Raji (cell line): ENCODE measurements around the gene DGKD.

Source experiments
- POLR2A ChIP-seq: IDR thresholded peaks from 2 replicates; pipeline ENCODE4 v1.6.1; 2011; ENCODE audit warnings: low read depth, low read length, control low read depth; ENCODE audit not compliant: insufficient read depth

The DGKD gene

GRCh38 chr2:233468047-233468740, 113.9 kb downstream of the DGKD start:
- TF ChIP-seq POLR2A = no peak

DNA sequence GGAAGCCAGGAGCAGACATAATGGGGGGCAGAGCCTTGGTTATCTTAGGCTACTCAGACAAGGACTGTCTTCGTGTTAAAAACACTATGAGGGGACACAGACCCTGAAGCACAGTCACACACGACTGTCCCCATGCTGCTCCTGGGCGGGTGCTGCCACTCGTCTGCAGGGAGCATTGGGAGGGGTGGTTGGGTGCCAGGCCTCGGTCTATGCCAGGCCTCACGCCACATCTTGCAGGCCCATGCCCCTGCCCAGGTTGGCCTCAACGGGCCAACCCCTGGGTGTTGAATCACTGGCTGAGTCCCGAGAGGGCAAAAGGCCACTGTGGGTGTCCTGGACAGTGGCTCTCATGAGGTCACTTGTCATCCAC, 114.4 kb downstream of the DGKD start:
- no peak for TF ChIP-seq POLR2A

DNA sequence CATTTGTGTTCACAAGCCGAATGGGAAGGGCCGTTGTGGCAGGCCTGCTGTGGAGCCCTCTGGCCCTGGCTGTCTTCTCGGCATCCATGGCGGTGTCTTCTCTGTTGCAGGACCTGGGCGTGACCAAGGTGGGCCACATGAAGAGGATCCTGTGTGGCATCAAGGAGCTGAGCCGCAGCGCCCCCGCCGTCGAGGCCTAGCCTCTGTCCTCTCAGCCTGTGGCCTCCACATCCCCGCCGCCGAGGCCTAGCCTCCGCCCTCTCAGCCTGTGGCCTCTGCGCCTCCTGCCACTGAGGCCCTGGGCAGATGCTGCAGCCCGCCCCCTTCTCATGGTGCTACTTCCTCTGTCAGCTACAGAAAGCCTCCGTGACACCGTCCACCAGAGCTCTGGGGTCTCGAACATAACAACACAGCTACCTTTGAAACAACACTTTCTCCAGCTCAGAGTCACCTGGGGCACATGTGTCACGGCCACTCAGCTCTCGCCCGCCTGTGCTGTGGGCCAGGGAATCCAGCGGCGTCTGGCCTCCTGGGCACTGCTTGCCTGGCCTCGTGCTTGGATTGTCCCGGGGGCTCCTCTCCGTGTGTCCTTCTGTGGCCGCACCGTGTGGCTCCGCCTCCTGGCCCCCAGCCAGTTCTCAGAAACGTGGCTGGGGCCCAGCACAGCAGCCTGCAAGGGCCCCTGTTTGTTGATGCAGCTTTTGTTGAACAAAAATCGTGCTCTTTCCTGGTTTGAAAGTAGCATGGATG, 115.1 kb downstream of the DGKD start:
- TF ChIP-seq POLR2A = no peak

DNA sequence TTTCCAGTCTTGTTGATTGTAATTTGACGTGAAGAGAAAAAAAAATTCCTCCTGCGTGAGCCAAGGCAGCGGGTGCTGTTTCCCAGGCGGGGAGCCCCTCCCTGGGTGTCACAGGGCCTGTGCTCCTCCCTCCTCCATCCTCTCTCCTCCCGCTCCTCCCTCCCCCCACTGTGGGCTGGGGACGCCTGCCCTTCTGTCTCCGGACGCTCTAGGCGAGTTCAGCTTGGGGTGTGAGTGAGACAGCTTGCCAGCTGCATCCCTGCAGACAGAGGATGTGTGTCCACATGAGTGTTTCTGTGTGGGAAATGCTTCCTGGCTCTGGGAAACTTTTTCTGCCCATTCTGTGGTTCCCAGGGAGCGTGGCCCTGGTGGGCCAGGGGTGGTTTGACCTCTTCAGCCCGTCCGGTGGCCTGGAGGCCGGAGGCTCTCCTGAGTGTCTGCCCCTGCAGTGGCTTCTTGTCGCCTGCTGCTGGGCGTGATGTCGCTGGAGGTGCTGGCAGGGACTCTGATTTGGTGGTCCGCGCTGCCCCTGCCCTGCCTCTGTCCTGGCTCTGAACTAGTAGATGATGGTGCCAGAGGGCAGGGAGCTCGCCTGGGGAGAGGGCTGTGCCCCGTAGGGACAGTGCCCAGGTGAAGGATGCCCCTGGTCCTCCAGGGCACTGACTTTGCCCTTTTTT, 115.9 kb downstream of the DGKD start:
- TF ChIP-seq POLR2A = no peak

DNA sequence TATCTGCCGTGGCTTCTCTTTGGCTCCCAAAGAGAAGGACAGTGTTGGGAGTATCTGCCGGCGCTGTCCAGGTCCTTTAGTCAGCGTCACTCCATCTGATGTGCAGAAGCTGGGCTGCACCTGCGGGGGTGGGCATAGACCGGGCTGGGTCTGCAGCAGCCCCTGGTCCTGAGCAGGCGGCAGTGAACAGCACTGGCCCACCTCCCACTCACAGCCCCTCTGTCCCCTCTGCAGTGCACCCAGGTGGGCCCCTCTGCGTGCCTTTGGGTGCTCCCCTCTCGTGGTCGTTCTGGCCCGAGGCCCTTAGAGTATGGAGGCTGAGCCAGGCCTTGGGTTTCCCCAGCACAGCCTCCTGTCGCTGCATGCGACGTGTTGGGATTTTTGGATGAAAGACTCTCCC, 116.5 kb downstream of the DGKD start:
- TF ChIP-seq POLR2A = no peak

DNA sequence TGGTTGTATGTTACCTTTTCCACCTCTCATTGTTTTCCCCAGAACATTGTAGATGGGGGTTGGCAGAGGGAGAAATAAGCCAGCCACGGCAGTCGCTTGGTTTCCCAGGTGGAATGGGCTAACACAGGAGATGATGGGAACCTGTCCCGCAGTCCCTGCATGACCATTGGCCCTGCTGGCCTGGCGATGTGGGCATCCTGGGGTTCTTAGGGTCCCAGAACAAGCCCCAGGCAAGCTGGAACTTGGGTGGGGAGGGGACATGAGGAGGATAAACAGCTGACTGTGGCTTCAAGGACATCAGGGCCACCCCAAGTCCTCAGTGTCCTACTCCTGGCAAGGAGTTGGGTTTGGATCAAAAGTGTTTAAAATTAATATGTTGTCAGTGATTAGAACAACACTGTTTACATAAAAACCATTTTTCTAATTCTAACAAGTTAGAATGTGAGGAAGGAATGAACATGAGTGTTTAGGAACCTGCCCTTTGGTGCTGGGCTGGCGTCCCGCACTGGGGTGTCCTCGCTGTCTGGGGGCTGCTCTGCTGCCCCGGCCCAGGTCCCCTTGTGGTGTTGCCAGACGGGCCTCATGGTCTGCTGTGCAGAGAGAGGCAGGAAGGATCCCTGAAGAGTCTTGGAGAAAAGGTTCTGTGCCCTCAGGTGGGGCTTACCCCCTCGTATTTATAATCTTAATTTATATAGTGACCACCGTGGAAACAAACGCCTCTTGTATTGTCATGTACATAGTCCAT, 117.2 kb downstream of the DGKD start:
- no peak for TF ChIP-seq POLR2A

- no peak for TF ChIP-seq POLR2A
These were observed 119.1 kb downstream of the DGKD start for GRCh38 chr2:233473386-233473791.

GRCh38 chr2:233473878-233474277, 119.6 kb downstream of the DGKD start:
- TF ChIP-seq POLR2A = no peak

DNA sequence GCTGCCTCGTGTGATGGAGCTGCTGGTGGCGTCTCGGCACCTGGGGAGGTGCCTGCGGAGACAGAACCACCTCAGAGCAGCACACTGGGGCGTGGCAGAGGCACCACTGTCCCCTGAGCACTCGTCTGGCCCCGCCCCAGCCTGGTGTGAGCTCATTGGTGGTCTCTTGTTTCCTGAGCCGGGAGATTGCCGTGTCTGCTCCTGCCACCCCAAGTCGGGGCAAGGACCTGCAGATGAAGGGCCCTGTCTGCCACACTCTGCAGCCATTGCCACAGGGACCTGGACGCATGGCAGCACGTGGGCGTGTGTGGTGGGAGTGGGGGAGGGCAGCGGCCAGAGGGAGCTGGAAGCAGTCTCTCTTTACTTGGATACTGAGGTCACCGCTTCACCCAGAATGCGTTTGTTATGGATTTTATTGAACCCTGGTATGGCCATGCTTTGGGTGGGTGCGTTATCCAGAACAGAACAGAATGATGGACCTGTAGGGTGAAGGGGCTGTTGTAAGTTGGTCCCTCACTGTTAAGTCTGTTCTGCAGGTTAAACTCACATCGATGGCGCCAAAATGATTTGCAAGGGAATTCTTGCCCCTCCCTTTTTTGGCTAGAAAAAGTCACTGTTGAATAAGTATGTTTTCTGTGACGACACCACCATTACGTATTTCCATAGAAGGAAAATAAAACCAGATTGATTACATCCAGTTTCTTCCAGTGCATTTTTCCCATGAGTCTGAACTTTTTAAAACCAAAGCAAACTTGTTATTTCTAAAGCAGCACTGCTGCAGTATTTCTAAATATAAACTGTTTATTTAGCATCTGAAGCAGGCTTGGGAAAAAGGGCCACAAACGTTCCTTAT, 120.2 kb downstream of the DGKD start:
- TF ChIP-seq POLR2A = no peak

GRCh38 chr2:233476063-233476410, 121.7 kb downstream of the DGKD start:
- TF ChIP-seq POLR2A = no peak

DNA sequence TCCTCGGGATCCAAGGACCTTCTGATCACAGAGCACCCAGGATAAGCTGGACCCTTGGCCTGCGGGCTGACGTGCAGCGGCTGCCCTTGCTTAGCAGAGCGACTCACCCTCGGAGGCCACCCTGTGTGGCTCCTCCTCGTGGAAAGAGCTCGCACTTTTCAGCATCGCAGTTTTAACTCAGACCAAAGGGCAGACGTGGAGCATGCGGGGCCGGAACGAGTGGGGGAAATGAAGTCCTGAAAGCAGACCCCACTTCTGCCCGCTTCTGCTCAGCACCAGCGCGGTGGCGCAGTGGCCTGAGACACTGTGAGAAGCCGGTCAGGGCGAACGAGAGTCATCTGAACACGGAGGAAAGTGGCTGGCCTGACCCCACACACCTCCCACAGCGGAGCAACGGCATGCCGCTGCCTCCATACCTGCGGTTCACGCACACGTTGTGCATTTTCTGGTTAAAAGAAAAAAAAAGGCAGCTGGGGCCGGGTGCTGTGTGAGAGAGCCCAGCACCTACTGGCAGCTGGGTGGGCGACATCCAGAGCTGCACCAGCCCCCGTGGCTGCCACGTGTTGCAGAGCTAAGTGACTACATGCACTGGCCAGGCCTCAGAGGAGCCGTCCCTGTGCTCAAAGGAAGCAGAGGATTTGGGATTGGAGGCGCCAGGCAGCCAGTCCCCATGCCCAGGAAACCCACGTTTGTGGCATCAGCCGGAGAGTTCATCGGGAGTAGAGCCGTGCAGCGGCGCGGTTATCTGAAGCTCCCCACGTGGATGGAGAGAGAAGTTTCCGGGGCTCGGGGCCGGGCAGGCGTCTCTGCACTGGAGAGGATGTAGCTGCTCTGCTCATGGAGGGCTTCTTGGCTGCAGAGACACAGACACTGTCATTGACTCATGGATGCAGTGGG, 122.6 kb downstream of the DGKD start:
- no peak for TF ChIP-seq POLR2A

DNA sequence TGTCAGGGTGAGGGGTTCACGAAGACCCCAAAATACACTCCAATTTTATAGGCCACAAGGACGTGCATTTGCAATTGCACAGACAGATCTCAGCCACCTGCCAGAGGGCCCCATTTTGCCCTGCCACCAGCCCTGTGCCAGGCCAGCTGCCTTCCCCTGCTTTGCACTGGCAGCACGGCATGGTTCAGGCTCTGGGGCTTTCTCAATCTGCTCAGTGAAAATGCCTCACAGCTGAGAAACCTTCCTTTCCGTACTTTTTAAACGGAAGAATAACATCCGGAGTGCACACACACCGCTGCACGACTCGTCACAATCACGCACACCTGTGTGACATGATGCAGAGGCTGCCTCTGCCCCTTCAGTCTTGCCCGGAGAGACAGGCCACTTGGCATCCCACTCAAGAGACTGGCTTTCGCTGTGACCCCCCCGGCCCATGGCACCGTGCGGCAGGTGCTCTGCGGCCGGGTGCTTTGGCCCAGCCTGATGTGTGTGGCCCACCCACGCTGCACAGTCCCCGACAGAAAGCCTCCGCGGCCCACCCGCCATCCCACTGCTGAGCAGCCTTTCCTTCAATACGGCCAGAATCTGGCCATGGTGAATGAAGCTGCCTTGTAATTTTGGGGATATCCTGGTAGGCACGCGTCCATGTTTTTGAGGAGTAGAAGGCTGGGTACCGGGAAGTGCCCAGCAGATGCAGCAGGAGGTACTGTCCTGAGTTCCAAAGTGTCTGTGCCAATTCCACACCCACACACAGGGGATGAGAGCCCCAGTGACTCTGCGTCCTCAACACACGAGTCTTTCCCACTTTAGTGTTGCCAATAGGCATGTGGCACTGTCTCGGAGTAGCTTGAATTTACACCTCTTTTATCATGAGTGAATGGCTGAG, 123.5 kb downstream of the DGKD start:
- no peak for TF ChIP-seq POLR2A

DNA sequence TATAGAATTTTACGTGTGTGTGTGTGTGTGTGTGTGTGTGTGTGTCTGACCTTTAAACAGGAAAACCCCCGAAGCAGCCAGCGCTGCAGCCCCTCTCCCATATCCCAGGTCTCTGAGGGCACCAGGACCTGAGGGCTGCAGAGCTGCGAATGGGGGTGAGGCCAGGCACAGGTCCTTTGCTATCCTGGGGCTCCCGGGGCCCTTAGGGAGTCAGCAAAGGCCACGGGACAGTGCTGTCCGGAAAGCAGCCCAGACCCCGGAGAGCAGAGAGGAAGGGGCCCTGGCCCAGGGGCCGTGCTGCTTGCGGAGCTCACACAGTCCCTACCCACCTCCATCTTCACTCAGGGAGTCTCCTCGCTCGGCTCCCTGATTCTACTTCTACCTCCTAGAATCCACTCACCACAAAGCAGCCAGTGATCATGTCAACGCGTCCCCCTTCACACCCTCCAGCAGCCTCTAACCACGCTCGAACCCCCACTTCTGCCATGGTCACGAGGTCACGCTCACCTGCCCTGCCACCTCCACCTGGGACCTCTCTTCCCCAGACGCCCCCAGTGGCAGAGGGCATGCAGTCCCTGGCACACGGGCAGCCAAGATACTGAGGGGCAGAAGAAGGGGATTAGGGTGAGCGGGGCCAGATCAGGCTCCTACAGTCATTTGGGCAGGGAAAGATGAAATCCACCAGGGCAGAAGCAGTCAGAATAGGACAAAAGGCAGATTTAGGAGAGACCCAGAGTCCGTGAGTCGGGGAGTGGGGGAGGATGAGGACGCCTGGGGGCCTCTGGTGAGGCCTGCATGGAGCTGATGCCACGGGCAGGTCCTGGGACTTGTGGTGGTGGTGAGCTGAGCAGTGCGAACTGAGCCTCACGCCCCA, 125.6 kb downstream of the DGKD start:
- no peak for TF ChIP-seq POLR2A
